CD4-positive, alpha-beta T cell treated with Interleukin-6 for 4 hours (primary cell): ENCODE data around the gene LTB4R2.

Source experiments
- DNase-seq: peaks from one replicate; pipeline ENCODE4 v3.0.0-alpha.2; 2020; ENCODE audit warnings: mixed read lengths

The LTB4R2 gene

DNA sequence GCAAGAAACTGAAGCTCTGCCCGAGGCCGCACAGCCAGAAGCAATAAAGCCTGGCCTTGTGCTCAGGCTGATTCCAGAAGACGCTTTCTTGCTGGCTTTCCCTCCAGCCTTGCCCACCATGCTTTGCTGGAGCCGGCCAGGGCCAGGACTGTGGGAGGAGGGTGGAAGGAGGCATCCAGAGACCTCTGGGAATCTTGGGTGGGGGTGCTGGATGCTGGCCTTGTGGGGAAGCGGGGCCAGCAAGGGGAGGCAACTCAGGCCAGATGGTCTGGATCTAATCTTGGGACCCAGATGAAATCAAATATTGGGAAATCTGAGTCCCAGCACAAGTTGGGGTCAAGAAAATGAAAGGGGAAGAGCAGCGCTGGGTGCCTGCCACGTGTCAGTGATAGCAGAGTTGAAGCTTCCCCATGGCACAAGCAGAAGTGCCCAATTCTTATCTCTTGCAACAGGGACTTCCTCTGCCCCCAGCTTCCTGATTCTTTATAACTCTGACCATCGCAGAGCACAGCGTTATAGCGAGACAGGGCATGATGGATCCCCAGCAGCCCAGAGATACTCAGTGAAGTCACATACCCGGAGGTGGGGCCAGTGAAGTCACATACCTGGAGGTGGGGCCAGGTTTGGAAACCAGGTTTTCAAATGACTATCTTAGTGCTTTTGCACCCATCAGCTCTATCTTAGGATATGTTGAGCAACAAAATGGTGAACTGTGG is 32.2 kb upstream of the LTB4R2 start:
- no peak for DNase-seq

DNA sequence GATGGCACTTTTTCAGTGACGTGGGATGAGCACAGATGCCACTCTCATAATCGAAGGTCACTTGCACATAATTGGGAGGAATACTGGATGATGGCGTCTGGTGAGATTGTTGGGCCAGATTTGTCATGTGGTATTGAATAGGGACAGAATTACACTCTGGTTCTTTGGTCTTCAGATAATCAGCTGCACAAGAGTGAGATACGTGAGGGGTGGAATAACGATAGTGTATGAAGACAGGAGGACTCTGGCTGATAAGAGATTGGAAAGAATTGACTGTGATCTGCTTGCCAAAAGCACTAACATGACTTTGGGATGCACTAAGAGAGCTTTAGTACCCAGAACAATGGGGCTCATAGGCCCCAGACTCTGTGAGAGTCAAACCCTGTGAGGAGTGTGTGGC is 31.5 kb upstream of the LTB4R2 start:
- no peak for DNase-seq

GRCh38 chr14:24279301-24280186 is 30.4 kb upstream of the LTB4R2 start:
- DNase-seq = peak; percentile 49

- DNase-seq = no peak
Observed at GRCh38 chr14:24280797-24281460, 29.0 kb upstream of the LTB4R2 start.

- no peak for DNase-seq
Observed at GRCh38 chr14:24281636-24282035, 28.3 kb upstream of the LTB4R2 start.

- no peak for DNase-seq
Observed at GRCh38 chr14:24282736-24283135, 27.2 kb upstream of the LTB4R2 start.

GRCh38 chr14:24283796-24284460 is 26.0 kb upstream of the LTB4R2 start:
- DNase-seq = no peak

- no peak for DNase-seq
Observed at GRCh38 chr14:24284501-24285035, 25.4 kb upstream of the LTB4R2 start.

- DNase-seq = no peak
Observed at GRCh38 chr14:24285351-24285750, 24.6 kb upstream of the LTB4R2 start.

- no peak for DNase-seq
Observed at GRCh38 chr14:24286996-24287395, 22.9 kb upstream of the LTB4R2 start.

GRCh38 chr14:24289649-24290280 is 20.2 kb upstream of the LTB4R2 start:
- no peak for DNase-seq

- no peak for DNase-seq
Observed at GRCh38 chr14:24290746-24291145, 19.2 kb upstream of the LTB4R2 start.

DNA sequence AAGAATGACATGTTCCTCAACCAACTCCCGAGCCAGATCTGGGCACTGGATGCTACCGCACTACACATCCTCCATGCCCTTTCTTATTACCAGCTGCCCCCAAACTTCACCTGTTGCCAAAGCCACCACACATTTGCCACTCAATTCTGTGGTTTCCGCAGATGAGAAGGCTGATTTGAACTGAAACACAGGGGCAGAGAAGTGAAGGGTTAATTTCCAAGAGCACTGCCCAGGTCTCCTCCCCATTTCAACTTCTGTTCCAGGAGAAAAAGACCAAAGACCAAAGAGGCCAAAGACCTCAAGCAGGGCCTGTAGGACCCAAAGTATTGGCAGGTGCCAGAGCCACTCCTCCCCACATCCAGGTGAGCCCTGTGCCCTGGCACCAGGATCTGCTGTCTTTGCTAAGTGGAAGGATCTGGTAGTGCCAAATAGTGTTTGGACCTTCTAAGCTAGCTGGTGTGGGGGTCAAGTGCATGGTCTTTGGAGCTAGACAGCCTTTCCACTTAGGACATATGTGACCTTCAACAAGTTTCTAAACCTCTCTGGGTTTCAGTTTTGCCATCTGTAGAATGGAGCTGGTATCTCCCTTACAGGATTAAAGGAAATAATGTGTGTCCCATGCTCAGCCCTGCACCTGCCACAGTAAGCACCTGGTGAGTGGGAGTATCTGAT is 18.4 kb upstream of the LTB4R2 start:
- no peak for DNase-seq

DNA sequence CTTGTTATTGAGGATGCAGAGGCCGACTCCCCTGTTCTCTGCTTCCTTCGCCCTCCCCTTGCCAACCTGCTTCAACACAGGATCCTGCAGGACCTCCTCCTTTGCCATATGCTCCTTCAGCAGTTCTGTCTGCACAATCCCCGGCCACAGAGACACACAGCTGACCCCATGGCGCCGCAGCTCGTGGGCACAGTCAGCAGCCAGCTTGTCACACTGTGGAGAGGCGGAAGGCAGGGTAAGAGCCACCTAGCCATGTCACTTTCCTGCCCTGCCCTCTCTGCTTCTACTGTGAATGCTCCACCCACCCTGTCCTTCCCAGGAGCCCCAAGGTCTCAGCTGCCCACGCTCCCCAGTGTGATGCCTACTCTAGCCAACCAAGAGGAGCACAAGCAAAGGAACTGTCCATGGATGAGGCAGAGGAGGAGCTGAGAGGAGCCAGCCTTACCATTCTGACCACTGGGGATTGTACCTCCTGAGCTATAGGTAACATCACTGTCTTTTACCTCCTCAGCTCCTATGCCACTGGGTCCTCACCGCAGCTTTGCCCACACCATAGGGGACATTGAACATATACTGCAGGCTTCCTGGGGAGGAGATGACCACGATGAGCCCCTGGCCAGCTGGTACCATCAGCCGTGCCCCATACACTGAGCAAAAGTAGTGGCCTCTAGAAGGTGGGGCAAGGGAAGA is 17.7 kb upstream of the LTB4R2 start:
- DNase-seq = no peak

DNA sequence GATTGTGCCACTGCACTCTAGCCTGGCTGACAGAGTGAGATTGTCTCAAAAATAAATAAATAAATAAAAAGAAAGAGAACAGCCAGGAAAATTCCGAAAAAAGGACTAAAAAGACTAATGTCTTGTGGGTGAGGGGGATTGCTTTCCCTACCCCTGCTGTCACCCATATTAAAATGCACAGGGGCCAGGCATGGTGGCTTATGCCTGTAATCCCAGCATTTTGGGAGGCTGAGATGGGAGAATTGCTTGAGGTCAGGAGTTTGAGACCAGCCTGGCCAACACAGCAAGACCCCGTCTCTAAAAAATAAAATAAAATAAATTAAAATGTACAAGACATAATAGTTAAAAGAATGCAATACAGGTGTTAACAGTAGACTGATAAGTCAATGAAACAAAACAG is 16.4 kb upstream of the LTB4R2 start:
- no peak for DNase-seq

DNA sequence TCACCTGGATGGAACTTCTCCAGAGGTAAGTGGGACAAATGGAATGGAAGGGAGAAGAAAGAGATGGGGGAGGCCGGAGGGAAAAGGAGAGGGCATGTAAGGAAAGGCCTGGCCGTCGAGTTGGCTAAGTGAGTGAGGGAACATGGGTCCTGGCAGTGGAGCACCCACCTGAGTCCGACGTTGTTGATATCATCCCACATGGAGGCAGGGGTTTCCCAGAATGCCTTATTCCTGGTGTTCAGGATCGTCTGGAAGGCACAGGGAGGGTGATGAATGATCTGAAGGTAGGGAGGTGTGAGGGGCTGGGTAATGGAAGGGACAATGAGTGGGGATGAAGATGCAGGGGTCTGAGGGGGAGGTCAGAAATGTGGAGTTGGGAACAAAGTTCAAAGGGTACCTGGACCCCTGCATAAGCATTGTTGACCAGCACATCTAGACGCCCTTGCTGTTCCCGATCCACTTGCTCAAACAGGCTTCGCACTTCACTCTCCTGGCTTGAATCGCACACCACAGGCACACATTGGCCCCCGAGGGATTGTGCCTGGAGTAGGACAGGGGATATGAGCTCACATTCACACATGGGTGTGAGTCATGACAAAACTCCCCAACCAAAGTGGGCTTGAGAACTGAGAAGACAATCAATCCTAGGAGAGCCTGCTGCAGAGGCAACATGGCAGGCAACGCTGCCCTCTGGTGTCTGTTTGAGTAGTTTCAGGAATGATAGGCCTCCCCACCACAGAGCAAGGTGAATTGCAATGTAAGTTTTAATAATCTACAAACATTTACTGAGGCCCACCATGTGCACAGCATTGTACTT is 13.4 kb upstream of the LTB4R2 start:
- DNase-seq = peak; percentile 79

DNA sequence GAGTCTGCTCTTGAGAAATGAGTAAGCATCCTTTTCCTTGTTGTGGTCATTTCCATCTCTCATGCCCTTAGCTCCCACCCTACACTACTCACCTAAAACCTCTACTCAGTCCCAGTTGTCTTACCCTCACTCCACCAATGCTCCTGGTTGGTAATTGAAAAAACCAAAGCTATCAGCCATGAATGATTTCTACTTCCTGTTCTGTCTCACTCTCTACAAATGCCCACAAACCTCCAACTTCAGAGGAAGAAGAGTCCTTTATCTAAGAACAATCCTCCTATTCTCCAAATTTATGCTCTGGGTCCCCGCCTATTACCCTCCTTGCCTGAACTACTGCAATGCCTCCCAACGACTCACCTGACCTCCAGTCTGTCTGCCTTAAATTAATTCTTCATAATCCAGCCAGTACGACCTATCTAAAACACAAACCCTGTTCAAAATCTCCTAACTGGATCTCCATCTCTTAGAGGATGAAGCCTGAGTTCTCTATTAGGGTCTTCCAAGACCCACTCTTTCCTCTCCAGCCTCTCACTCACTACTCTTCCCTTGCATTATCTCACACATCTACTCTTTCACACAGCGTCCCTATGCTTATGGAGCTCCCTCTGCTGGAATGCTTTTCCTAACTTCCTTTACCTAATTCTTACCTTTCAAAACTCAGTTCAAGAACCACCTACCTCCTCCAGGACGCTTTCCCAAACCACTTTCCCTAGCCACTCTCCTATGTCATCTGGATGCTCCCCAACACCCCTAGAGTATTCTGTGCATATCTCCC is 12.6 kb upstream of the LTB4R2 start:
- DNase-seq = no peak

GRCh38 chr14:24298892-24299254 is 11.1 kb upstream of the LTB4R2 start:
- peak; percentile 10 for DNase-seq
